ENCODE measurements around the gene SPTLC1. TPM values are rescaled to one million over a fixed set of nuclear protein-coding genes. Genes with fewer than 3 reads are reported as not detected.

SPTLC1 gene
- total RNA-seq, 4 donors from 2014 or later, result 72.9 to 102 (median 89.7) TPM

GRCh38 chr9:92071634-92072033, 43.6 kb downstream of the SPTLC1 start:
- TF ChIP-seq CTCF (IDR thresholded peaks at IDR 0.05; ENCODE audit: low read depth), result no peak

DNA sequence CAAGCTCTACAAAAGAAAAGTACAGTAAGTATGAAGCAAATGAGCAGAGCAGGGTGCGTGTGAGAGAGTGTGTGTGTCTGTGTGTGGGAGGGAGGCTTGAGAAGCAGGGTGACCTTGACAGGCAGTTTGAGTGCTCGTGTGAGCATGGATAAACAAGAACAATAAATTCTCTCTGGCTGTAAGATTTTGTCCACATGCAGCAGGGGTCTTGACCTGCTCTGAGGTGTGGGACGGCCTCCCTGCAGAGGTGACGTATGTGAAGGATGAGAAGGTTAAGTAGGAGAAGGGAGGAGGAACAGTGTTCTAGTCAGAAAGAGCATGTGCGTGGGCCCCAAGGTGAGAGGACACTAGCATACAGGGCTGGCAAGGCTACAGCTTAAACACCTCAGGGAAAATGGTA, 49.0 kb downstream of the SPTLC1 start:
- TF ChIP-seq CTCF (IDR thresholded peaks at IDR 0.05; ENCODE audit: low read depth), result no peak

DNA sequence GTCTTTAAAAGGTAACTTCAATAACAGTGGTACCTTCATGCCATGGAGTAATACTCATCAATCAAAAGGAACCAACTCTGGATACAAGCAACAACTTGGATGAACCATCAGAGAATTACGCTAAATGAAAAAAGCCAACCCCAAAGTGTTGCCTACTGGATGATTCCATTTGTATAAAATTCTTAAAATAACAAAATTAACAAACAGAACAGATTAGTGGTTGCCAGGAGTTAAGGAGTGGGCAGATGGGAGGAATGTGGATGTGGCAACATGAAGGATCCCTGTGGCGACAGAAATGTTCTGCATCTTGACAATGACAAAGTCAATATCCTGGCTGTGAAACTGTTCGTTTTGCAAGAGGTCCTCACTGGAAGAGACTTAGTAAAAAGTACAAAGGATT, 50.5 kb downstream of the SPTLC1 start:
- no peak for TF ChIP-seq CTCF (IDR thresholded peaks at IDR 0.05; ENCODE audit: low read depth)

DNA sequence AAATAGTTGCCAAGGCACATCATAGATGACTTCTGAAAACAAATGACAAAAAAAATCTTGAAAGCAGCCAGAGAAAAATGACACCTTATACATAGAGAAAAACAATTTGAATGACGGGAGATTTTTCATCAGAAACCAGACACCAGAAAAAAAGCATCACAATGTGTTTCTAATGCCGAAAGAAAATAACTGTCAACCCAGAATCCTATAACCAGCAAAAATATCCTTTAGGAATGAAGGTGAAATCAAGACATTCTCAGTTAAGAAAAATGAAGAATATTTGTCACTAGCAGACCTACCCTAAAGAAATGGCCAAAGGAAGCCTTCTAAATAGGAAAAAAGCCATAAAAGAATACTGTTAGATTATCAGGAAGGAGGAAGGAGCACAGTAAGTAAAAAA, 54.0 kb downstream of the SPTLC1 start:
- no peak for TF ChIP-seq CTCF (IDR thresholded peaks at IDR 0.05; ENCODE audit: low read depth)

DNA sequence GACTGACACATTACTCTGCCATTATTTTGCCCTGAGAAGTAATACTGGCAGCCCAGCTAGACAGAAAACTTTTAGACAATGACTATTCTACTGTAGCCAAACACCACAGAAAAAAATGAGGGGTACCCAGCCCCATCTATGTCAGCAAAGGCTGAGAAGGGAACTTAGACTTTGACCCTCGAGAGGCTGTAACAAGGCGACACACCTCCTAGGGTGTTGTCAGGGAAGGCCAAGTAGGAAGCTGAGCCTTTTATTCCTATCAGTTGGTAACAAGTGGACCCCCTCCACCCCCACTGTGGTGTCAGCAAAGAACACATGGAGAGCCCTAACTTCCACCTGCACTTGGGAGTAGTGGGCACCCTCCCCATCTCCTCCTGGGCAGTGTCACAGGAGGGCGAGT, 55.6 kb downstream of the SPTLC1 start:
- TF ChIP-seq CTCF (IDR thresholded peaks at IDR 0.05; ENCODE audit: low read depth), result no peak

DNA sequence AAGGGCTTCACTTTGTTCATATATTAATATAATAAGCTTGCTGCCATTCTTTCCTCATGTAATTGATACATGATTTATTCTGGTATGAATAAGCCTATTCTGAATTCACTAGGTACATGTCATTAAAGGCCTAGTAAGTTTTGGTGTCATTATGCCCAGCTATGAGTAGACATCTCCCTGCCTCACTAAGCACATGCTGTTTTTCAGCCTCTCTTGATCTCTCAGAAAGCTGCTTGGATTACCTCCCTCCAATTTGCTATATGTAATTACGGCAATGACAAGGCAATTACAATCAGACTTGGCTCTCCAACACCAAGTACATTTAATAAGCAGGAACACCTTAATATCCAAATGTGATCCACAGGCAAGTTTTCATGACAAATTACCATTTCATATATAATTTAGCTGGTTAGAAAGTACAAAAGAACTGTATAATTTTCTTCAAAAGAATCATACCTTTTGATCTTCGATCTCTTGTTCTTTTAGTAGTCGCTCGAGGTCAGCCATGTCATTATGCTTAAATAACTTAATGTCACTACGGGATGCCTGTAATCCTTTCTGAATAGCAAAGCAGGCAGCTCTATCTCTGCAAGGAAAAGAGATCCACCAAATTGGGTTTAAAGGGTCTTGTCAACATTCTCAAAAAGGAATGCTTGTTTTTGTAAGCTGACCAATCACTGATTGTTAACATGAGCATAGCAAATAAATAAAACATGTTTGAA, 56.3 kb downstream of the SPTLC1 start:
- no peak for TF ChIP-seq CTCF (IDR thresholded peaks at IDR 0.05; ENCODE audit: low read depth)

- TF ChIP-seq CTCF (IDR thresholded peaks at IDR 0.05; ENCODE audit: low read depth), result no peak
These were observed 57.2 kb downstream of the SPTLC1 start for GRCh38 chr9:92058026-92058425.
